BJ (cell line): ENCODE measurements around the gene IPMK. TPM values are rescaled to one million over a fixed set of nuclear protein-coding genes. Genes with fewer than 3 reads are reported as not detected.

Experiments
- CTCF ChIA-PET: fragments of 350-600 bp; formaldehyde crosslinking; extraction: SDS; loops from one replicate; lab custom pipeline; 2021; ENCODE audit warnings: antibody characterized with exemption, inconsistent platforms; lab: Yijun Ruan, JAX
- POLR2A ChIA-PET: fragments of 300-600 bp; sonication (Branson Sonifier 250); formaldehyde crosslinking; extraction: SDS; loops from one replicate; lab custom pipeline; 2021; ENCODE audit warnings: antibody characterized with exemption; lab: Charles Lee
- DNase-seq: peaks from one replicate; pipeline ENCODE4 v3.0.0-alpha.2; 2011; ENCODE audit warnings: low read depth
- H3K27me3 ChIP-seq: 2 replicates; pipeline ENCODE4 v1.6.0; 2011; ENCODE audit warnings: low read length; ENCODE audit not compliant: control insufficient read depth, insufficient read depth
- H3K36me3 ChIP-seq: 2 replicates; pipeline ENCODE4 v1.5.1; 2011; ENCODE audit warnings: low read length; ENCODE audit not compliant: control insufficient read depth, insufficient read depth
- H3K4me3 ChIP-seq: 2 replicates; pipeline ENCODE4 v1.5.1; 2011; ENCODE audit warnings: low read depth, mild to moderate bottlenecking, control low read depth, low read length
- polyA plus RNA-seq: library from polyadenylated mRNA; depleted of rRNA; stranded (reverse); fragments of >200 nt; gene quantifications from 2 replicates; pipeline ENCODE4 v1.2.3, GENCODE V29; 2011
- TF ChIP-seq, protein P1 (sequence below): IDR thresholded peaks from 2 replicates; pipeline ENCODE4 v1.5.1; 2011; ENCODE audit warnings: low read depth, mild to moderate bottlenecking, control low read depth, inconsistent platforms, low read length, moderate library complexity; ENCODE audit not compliant: insufficient read depth

The IPMK gene
- polyA plus RNA-seq, 1 experiment: 0.81 TPM

DNA sequence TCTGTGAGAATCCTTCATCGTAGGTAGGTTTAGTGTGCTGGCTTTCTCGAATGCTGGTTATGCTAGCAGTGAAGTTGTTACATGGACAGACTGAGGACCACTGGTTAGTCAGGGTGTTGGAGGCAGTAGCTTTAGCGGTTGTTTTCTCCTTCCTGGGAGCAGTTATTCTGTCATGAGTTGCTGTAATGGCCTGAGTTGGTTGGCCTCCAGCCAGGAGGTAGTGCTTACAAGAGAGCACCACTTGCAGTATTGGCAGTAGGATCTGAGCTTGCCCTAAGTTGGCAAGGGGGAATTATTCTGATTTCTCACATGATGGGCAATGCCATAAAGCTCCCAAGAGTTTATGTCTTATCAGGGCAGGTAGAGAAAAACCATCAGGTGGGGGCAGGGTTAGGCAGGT is 58.0 kb downstream of the IPMK start:
- no peak for DNase-seq
- Histone ChIP-seq H3K27me3 (no peaks in the 10 kb centered on the region), H3K36me3 (no peaks in the 10 kb centered on the region; the same call in none of the 2 replicates), H3K4me3 (no peak overlapping the region)
- ChIA-PET CTCF (interaction anchor here (0.5 kb wide), 1 partner anchor 28 kb away, joined by 3 read pairs; no protein-coding TSS in a partner anchor), POLR2A (no interaction called here)
- TF ChIP-seq, protein P1, sequence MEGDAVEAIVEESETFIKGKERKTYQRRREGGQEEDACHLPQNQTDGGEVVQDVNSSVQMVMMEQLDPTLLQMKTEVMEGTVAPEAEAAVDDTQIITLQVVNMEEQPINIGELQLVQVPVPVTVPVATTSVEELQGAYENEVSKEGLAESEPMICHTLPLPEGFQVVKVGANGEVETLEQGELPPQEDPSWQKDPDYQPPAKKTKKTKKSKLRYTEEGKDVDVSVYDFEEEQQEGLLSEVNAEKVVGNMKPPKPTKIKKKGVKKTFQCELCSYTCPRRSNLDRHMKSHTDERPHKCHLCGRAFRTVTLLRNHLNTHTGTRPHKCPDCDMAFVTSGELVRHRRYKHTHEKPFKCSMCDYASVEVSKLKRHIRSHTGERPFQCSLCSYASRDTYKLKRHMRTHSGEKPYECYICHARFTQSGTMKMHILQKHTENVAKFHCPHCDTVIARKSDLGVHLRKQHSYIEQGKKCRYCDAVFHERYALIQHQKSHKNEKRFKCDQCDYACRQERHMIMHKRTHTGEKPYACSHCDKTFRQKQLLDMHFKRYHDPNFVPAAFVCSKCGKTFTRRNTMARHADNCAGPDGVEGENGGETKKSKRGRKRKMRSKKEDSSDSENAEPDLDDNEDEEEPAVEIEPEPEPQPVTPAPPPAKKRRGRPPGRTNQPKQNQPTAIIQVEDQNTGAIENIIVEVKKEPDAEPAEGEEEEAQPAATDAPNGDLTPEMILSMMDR: no peak

DNA sequence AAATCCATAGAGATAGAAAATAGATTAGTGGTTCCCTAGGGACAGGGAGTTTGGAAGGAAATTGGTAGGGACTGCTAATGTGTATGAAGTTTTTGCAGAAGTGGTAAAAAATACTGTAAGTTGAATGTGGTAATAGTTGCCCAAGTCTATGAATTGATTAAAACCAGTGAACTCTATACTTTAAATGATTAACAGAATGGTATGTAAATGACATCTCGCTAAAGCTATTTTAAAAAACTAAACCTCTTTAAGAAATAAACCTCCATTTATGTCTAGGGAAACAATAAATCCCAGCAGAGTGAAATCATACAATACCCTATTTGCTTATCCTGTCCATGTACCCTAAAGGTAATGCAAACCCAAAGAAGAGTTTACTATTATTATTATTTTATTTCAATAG is 61.4 kb downstream of the IPMK start:
- no peak for DNase-seq
- CTCF ChIA-PET: no interaction called here
- no peaks in the 10 kb centered on the region for H3K27me3 ChIP-seq
- POLR2A ChIA-PET: no interaction called here
- no peak overlapping the region for H3K4me3 ChIP-seq
- TF ChIP-seq, protein P1: no peak
- no peaks in the 10 kb centered on the region; the same call in none of the 2 replicates for H3K36me3 ChIP-seq

- no peak for DNase-seq
- POLR2A ChIA-PET: interaction anchor here (0.6 kb wide), 1 partner anchor 19 kb away, joined by 5 read pairs; no protein-coding TSS in a partner anchor
- Histone ChIP-seq H3K27me3 (no peaks in the 10 kb centered on the region), H3K36me3 (no peaks in the 10 kb centered on the region), H3K4me3 (no peak overlapping the region)
- TF ChIP-seq, protein P1: no peak
- CTCF ChIA-PET: interaction anchor here (0.7 to 1.1 kb wide), 5 partner anchors 12 to 90 kb away, joined by 3 to 4 read pairs (median 4); no protein-coding TSS in a partner anchor
These were observed 66.0 kb downstream of the IPMK start for GRCh38 chr10:58201704-58202103.

- H3K27me3 ChIP-seq: no peaks in the 10 kb centered on the region
- CTCF ChIA-PET: interaction anchor here (1.0 to 2.9 kb wide), 5 partner anchors 8 to 102 kb away, joined by 3 to 17 read pairs (median 4); no protein-coding TSS in a partner anchor
- peak; percentile 40 for DNase-seq
- POLR2A ChIA-PET: no interaction called here
- H3K4me3 ChIP-seq: no peak overlapping the region
- no peaks in the 10 kb centered on the region for H3K36me3 ChIP-seq
- TF ChIP-seq, protein P1: no peak
These were observed 78.4 kb downstream of the IPMK start for GRCh38 chr10:58189269-58189668.

DNA sequence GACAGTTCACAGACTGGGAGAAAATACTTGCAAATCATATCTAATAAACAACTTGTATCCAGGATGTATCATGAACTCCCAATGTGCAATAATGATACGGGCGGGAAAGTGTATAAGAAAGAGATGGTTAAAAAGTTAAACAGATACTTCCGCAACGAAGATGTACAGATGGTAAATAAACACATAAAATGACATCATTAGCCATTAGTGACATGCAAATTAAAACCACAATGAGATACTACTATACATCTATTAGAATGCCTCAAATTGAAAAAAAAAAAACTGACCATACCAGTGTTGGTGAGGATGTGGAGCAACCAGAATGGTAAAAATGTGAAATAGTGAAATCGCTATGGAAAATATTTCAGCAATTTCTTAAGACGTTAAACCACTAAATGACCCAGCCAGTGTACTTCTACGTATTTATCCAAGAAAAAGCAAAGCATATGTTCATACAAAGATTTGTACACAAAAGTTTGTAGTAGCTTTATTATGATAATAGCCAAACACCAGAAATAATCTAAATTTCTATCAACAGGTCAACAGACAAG is 83.5 kb downstream of the IPMK start:
- POLR2A ChIA-PET: no interaction called here

More for the DNA sequence above, 83.5 kb downstream of the IPMK start:
- Histone ChIP-seq H3K36me3 (no peaks in the 10 kb centered on the region), H3K27me3 (no peaks in the 10 kb centered on the region), H3K4me3 (no peak overlapping the region)
- TF ChIP-seq, protein P1: no peak
- CTCF ChIA-PET: interaction anchor here (0.7 to 2.0 kb wide), 4 partner anchors 14 to 123 kb away, joined by 3 to 14 read pairs (median 3); no protein-coding TSS in a partner anchor
- no peak for DNase-seq
